HL-60 (cell line): ENCODE measurements around the gene FN3K.

Experiments used
- CTCF ChIP-seq: IDR thresholded peaks from one replicate; pipeline ENCODE4 v1.5.1; 2011; ENCODE audit warnings: low read length, control low read depth, inconsistent platforms; ENCODE audit not compliant: insufficient read depth
- GABPA ChIP-seq: IDR thresholded peaks from 2 replicates; pipeline ENCODE4 v1.6.1; 2012; ENCODE audit warnings: low read depth
- POLR2AphosphoS5 ChIP-seq: IDR thresholded peaks from 2 replicates; pipeline ENCODE4 v1.6.1; 2012; ENCODE audit warnings: low read depth
- REST ChIP-seq: IDR thresholded peaks from 2 replicates; pipeline ENCODE4 v1.6.1; 2012; ENCODE audit warnings: low read depth; ENCODE audit not compliant: insufficient replicate concordance

- TF ChIP-seq REST (no peak), CTCF (peak; percentile 34), POLR2AphosphoS5 (no peak), GABPA (no peak)
Measured at GRCh38 chr17:82775001-82775823, 39.8 kb downstream of the FN3K start.
